HEK293T (cell line): ENCODE data around the gene ANKRD44.

Experiments used
- BHLHE40 ChIP-seq: fragments of 450-650 bp; IDR thresholded peaks from 2 replicates; pipeline ENCODE4 v1.6.1; 2016; ENCODE audit warnings: mild to moderate bottlenecking, moderate library complexity, borderline replicate concordance
- FOXK2 ChIP-seq: fragments of 450-650 bp; IDR thresholded peaks from 2 replicates; pipeline ENCODE4 v1.6.1; 2016; ENCODE audit warnings: mild to moderate bottlenecking
- LEF1 ChIP-seq: fragments of 450-650 bp; IDR thresholded peaks from 2 replicates; pipeline ENCODE4 v1.6.1; 2017; ENCODE audit warnings: mild to moderate bottlenecking, borderline replicate concordance
- NFRKB ChIP-seq: fragments of 450-650 bp; IDR thresholded peaks from 2 replicates; pipeline ENCODE4 v1.6.1; 2016; ENCODE audit warnings: mild to moderate bottlenecking, moderate library complexity

DNA sequence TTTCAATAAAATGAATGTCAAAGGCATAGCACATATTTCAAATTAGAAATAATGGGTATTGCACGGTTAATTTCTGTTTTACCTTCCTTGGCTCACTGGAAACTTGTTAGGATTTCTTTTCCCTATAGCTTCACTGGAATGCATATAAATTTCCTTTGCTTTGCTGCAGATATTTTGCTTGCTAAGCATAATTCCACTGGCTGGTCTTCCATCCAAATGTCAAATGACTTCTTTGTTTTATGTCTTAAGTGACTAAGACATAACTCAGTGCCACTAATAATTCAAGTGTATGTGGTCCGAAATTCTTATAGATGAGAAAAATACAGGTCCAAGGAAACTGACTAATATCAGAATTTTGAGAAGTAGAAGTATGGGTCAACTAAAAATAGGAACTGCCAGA lies 201.3 kb downstream of the ANKRD44 start:
- TF ChIP-seq LEF1 (no peak), NFRKB (no peak), BHLHE40 (no peak), FOXK2 (no peak)
